ENCODE data around the gene CTAGE6.
A peak's percentile ranks its signal among the peaks of the same experiment; 100 is the strongest.
"Not testable (repeated sequence)": the region's sequence is repeated elsewhere in the genome, so short reads cannot be mapped to it uniquely, and the experiment has no call there.

Gene CTAGE6, protein sequence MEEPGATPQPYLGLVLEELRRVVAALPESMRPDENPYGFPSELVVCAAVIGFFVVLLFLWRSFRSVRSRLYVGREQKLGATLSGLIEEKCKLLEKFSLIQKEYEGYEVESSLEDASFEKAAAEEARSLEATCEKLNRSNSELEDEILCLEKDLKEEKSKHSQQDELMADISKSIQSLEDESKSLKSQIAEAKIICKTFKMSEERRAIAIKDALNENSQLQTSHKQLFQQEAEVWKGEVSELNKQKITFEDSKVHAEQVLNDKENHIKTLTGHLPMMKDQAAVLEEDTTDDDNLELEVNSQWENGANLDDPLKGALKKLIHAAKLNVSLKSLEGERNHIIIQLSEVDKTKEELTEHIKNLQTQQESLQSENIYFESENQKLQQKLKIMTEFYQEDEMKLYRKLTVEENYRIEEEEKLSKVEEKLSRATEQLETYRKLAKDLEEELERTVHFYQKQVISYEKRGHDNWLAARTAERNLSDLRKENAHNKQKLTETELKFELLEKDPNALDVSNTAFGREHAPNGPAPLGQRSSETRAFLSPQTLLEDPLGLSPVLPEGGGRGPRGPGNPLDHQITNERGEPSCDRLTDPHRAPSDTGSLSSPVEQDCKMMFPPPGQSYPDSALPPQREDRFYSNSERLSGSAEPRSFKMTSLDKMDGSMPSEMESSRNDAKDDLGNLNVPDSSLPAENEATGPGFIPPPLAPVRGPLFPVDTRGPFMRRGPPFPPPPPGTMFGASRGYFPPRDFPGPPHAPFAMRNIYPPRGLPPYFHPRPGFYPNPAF

DNA sequence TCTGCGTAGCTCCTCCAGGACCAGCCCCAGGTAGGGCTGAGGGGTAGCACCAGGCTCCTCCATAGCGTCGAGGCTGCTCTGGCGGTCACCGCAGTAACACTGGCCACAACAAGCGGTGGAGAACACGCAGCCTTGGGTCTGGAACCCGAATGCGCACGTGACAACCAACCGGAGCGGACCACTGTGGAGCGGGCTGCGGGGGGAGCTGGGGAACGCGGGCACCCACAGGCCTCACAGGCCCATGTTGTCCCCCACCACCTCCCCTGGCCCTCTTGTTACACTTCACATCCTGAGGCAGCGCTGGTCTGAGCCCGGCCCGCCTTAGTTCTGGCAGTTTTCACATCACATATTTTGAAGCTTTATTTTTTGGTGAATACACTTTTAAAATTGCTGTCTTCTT lies at the start of gene CTAGE6:
CTAGE6 (minus strand) TSS at position 101 of the 400 bp plus-strand sequence; CDS start at position 63, 38 bp downstream.
- DNase-seq, result not testable (repeated sequence)

DNA sequence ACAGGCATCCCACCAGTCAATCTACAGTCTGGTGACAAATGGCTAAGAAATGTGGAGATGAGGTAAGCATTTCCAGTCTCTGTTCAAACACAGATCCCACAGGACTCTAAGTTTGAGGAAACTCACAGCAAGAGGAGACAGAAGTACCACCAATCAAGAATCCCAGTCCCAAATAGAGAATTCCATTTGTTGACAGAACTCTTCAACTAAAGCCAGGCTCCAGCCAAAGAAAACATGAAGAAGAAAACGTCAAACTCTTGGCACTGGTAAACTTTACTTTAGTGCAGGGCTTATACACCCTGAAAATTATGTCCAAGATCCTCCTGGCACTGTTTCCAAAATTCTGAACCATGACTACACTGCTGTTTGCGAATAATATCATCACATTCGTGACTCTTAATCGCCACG lies 49.2 kb upstream of the CTAGE6 start:
- not testable (repeated sequence) for DNase-seq

DNA sequence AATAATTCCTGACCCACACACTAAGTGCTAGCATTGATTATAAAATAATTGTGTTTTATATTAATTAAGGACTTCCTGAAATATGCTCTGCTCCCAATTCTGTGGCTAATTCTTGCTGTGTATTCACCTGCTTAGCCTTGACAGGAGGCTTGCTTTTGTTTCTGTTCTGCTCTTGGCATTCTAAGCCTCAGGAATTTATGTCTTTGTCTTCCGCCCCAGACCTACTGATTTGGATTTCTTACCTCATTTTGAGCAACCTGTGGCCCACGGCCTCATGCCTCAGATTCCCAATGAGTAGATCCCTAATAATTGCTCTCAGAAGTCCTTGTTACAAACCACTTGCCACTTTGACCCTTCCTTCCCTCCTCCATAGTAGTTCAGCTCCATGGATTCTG lies 40.4 kb upstream of the CTAGE6 start:
- DNase-seq, result not testable (repeated sequence)

DNA sequence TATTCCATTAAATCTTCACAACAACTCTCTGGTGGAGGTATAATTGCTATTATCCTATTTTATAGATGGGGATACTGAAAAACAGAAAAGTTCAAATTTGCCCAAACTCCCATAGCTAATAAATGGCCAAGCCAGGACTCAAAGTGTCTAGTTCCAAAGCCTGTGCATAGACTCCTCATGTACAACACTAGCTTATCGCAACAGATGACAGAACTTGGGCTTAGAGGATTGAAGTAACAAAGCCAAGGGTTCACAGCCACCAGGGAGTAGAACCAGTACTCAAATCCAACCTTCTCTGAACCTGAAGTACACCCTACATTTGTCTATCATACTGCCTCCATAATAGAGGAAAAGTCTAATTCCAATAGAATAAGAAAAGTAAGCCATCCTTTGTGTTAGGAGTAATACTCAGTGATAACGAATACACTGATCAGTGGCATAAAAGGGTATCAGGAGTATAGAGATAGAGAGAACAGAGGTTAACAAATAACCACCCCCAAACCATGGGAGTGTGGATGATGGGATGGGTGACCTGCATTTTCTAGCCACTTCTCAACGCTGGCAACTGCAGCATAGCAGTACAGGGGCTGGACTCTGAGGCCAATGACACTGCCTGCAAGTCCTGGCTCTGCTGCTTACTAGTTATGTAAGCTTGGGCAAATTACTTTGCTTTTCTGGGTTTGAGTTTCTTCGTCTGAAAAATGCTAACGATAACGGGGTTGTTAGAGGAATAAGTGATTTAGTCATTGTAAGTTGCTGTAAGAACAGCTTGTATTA lies 39.8 kb upstream of the CTAGE6 start:
- not testable (repeated sequence) for DNase-seq

DNA sequence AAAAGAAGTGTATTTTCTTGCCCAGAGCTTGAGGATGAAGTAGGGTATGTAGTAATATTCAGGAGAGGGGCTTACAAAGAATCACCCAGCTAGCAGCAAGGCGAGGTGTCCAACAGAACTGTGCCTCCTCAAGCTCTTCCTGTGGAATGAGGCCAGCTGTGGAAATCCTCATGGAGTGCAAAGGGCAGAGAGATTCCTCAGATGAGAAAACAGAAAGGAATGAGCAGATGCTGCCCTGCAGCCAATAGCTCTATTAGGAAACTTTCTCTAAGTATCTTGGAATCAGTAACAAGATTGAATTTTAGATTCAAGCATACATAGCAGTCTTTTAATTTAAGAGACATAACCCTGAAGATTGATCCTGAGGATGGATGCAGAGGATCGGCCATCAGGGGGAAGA lies 38.2 kb upstream of the CTAGE6 start:
- not testable (repeated sequence) for DNase-seq

DNA sequence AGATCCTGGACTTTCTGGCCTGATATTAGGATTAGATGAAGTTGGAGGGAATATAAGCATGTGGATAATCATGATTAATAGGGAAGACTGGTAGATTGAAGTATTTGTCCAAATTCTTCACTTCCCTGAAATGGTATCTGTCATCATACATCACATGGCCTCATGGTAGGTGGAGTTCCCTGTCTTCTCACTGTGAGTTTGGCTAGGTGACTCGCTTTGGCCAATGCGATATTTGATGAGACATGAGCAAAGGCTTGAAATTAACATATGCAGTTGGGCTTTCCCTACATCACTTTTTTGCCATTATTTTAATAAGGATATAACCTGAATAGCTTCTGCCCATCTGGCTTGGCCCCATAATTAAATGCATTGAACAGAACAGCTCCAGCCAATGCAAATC lies 35.1 kb upstream of the CTAGE6 start:
- not testable (repeated sequence) for DNase-seq

DNA sequence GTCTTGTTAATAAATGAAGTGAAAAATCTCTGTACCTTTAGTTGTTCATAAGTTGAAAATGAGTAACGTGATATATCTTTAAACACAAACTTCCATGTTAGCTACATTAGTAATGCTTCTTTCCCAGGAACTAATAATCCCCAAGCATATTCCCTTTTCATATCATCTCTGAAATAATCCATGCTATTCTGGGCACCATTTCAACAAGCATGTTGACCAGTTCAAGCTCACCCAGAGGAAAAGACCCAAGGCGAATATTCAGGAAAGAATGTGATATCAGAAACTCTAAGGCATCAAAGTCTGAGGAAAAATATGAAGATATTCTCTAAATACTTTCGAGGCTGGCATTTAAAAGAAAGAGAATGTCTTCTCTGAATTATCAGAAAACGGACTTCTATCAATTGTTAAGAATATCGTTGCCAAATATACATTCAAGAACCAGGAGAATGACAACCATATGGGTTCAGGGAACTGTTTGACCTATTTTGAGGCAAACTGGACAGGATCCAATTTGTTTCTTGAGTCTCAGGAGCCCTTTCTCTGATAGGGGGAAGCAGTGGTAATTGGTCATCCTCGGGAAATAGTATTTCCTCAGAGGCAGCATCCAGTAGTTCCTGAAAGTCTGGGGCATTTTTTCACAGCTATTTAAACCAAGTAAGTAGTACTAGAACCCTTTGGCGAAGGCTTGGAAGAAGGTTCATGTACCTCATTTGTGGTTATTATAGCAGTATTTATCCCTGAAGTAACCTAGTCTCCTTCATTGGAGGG lies 28.1 kb upstream of the CTAGE6 start:
- DNase-seq, result not testable (repeated sequence)

DNA sequence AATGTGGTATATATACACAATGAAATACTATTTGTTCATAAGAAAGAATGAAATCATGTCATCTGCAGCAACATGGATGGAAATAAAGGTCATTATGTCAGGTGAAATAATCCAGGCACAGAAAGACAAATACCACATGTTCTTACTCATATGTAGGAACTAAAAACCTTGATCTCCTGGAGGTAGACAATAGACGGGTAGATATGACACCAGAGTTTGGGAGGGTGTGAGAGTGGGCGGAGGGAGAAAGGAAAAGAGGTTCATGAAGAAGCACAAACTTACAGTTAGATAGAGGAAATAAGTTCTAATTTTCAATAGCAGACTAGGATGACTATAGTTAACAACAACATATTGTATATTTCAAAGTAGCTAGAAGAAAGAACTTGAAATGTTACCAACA lies 22.1 kb upstream of the CTAGE6 start:
- not testable (repeated sequence) for DNase-seq

DNA sequence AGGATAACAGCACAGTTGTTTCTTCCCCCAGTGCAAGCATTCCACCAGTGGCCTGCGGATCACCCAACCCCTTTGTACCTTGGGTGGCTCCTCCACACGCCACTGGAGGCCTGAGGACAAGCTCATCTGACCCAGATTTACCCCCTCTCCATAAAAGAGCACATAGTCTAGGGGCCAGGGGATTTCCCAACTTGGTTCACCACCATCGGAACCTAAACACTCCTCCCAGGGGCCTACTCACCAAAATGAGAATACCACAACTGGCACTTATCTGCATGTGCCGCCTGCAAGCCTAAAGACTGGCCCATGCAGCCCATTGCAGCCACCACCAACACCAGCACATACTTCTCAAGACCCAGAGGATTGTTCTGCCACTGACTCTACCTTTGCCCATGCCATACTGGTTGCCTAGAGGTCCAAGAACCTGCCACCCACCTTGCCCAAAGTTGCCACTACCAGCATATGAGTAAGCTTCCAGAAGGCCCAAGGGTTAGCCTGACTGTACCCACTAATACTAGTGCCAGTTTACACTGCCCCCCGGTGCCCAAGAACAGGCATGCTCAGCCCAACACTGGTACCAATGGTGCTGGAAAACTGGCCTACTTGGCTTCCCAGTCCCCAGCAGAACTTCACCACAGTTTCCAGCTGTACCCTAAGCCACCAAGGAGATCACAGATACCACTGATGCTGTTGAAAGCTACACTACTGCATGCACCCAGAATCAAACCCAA lies 15.4 kb upstream of the CTAGE6 start:
- not testable (repeated sequence) for DNase-seq

DNA sequence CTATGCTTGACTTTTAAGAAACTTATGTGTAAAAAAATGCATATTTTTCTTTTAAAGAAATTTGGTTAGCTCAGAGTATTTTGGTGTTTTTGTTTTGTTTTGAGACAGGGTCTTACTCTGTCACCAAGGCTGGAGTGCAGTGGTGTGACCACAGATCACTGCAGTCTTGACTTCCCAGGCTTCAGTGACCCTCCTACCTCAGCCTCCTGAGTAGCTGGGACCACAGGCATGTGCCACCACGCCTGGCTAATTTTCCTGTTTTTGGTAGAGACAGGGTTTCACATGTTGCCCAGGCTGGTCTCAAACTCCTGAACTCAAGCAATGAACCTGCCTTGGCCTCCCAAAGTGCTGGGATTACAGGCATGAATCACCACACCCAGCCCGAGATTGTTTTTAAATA lies 10.0 kb upstream of the CTAGE6 start:
- DNase-seq, result not testable (repeated sequence)

DNA sequence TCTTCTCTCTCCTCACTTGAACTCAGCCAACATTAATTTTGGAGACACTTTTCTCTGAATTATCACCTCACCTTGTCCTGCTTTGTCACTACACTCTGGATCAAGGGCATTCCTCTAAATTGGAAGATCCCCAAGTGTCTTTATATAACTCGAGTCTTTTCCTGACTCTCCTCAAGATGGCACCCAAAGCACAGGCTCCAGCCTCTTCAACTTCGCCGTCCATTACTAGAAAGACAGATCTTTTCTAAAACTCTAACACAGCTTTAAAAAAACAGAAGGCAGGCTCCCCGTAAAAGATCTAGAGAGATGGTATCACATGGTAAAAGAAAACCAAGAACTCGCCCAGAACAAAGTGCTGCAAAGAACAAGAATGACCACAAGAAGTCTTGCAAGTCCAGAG lies 8.2 kb upstream of the CTAGE6 start:
- DNase-seq, result not testable (repeated sequence)

DNA sequence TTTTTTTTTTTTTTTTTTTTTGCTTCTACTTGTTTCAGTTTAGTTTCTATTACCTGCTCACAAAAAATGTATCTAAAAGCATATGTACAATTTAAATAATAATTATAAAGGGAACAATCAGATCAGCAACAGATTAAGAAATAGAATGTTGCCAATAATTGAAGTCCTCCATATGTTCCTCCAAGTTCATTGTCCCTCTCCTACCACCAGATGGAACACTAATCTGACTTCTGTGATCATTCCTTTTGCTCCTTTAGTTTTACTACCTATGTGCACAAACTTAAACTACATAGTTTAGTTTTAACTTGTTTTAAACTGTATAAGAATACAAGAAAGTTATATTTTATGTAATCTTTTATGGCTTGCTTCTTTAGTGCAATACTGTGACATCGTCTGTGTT lies 5.6 kb upstream of the CTAGE6 start:
- DNase-seq, result not testable (repeated sequence)

DNA sequence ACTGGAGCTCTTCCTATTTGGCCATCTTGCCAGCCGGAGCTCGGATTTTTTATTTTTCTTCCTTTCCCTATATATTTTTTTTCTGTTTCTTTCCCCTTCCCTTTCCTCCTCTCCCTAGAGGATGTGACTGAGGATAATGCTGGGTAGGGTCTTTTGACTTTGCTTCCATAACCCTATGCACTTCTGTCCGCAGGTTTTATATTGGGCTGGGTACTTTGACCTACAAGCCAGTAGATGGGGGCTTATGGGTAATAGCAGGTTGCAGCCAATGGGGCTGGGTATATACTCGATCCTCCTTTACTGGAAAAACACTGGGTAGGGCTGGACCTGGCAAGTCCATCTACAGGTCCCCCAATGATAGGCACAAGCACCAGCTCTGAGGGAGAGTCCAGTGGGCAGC lies 12.2 kb downstream of the CTAGE6 start:
- DNase-seq, result not testable (repeated sequence)

DNA sequence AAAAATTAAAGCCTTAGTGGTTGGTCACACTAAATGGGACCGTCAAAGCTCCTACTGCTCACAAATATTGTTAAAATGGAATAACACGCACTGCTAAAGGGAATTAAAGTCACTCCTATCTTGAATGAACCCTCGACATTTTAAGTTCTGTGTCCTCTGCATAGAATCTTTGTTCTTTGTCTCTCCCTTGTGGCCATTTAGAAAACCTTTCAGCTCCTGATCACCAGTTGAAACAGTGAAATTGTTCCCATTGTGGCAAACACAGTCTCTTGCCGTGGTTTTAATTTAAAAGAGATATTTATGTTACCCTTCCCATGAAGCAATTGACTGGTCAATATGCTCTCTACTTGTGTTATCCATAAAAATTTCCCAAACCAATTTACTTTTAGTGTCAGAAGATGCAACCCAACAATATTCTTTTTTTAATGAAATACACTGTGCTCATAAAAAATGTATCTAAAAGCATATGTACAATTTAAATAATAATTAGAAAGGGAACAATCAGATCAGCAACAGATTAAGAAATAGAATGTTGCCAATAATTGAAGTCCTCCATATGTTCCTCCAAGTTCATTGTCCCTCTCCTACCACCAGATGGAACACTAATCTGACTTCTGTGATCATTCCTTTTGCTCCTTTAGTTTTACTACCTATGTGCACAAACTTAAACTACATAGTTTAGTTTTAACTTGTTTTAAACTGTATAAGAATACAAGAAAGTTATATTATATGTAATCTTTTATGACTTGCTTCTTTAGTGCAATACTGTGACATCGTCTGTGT lies 20.3 kb downstream of the CTAGE6 start:
- peak; percentile 55 for DNase-seq

DNA sequence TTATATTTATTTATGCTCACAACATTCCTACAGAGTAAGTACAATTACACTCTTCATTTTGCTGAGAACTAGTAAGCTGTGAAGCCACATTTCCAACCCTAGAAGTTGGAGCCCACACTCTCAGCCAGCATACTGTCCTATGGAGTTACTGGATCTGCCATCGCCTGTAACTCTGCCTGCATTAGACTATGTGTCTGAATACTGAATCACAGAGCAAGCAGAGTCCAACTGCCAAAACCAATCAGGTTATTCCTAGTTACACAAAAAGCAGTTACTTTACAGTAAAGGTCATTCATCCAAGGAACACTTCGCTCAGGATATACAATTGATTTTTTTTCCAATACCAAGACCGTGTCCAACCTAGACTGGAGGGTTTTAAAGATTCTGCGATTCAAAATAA lies 21.5 kb downstream of the CTAGE6 start:
- no peak for DNase-seq

DNA sequence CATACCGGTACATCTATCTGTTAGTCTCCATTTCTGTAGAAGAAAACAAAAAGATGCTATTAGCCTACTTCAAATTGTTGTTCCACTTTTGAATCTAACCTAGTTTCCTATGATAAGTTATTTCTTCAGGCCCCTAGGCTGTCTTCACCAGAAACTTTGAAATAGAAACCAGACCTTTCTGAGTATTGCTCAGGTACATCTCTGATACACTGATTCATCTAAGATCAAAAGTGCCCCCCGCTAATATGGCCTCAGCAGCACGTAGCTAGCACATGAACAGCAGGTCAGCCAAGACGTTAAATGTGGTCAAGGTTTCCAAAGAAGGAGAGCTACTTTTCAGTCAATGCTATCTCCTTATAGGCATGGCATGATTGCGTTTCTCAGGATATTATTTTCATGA lies 23.6 kb downstream of the CTAGE6 start:
- DNase-seq, result no peak

DNA sequence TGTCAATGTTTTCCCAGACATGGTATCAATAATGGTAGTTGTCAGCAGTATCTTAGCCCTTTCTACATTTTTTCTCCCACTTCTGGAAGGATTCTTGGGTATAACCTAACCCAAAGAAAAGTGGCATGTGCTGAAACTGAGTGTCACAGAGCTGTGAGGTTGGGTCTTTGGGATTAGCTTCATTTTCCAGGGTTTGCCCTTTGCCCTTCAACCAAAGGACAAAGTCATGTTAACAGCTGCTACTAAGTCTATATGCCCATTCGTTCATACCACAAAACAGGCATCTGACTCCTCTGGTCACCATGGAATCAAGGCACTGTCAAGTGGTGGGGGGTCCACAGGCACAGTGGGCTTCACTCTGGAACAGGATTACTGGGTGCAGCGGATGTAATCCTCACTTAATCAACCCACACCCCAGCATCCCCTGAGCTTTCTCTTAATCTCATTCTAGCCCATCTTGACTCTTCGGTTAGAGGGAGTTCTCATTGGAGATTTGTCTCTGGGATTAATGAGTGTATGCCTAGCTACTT lies 29.1 kb downstream of the CTAGE6 start:
- peak; percentile 41 for DNase-seq

DNA sequence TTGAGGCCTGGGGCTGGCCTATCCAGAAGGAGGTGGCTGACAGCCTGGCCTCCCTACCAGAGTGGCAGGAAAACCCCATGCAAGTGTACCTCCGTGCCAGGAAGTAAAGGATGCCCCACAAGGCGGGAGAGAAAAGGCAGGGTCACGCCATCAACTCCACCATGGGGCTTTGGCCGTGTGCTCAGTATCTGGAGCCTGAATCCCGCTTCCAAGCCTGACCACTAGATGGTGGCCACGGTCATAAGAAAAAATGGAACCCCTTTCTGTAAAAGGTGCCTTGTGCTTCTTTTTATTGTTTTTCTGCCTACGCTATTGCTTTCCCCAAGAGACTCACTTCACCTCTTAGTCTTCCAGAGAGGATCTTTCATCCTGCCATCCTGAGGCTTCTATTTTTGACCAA lies 29.9 kb downstream of the CTAGE6 start:
- not testable (repeated sequence) for DNase-seq

DNA sequence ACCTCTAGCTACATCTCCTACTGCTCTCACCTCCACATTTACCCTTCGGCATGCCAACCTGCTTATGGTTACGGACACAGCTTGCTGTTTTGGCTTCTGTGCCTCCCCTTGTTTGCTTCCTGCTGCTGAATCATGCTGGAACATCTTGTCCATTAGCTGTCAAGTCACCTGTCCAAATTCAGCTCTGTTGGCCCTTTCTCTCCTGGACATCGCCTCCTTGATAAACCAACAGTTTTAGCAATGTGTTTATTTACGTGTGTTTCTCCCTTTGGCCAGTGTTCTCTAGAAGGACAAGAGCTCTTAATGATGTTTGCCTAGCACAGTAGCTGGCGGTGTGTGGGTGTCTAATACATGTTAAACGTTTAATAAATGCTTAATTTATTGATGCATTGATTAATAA lies 31.4 kb downstream of the CTAGE6 start:
- not testable (repeated sequence) for DNase-seq

DNA sequence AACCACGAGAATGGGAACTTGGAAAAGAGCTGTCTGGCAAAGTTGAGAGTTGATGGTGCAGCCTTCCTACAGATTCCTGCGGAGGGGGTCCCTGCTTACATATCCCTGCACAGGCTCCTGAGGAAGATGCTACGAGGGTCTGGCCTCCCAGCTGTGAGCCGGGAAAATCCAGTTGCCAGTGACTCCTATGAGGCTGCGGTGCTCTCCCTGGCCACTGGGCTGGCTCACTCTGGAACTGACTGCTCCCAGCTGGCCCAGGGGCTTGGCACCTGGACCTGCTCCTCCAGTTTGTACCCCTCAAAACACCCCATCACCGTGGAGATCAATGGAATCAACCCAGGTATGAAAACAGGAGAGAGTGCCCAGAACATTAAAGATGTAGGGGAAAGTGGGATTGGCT lies 37.2 kb downstream of the CTAGE6 start:
- DNase-seq, result not testable (repeated sequence)

All from NCI-H82 (cell line).